Chondrocyte (in vitro differentiated cells): ENCODE measurements around the gene EIF4E3. TPM values are rescaled to one million over a fixed set of nuclear protein-coding genes. Genes with fewer than 3 reads are reported as not detected.

Source experiments
- DNase-seq: peaks from one replicate; pipeline ENCODE4 v3.0.0; 2021; ENCODE audit warnings: mixed read lengths, low spot score
- H3K27ac Mint-ChIP-seq: one replicate; pipeline ENCODE4 v1.8.0; 2021; ENCODE audit warnings: mild to moderate bottlenecking, moderate library complexity, mixed read lengths; ENCODE audit not compliant: unreplicated experiment
- H3K27me3 Mint-ChIP-seq: 2 replicates; pipeline ENCODE4 v1.8.0; 2021; ENCODE audit warnings: low read depth, mixed read lengths
- H3K36me3 Mint-ChIP-seq: 2 replicates; pipeline ENCODE4 v1.8.0; 2021; ENCODE audit warnings: low read depth, mixed read lengths
- H3K4me1 Mint-ChIP-seq: 2 replicates; pipeline ENCODE4 v1.8.0; 2021; ENCODE audit warnings: low read depth, mild to moderate bottlenecking, mixed read lengths
- H3K4me3 Mint-ChIP-seq: one replicate; pipeline ENCODE4 v1.8.0; 2021; ENCODE audit warnings: mild to moderate bottlenecking, moderate library complexity, mixed read lengths; ENCODE audit not compliant: unreplicated experiment
- H3K9me3 Mint-ChIP-seq: 2 replicates; pipeline ENCODE4 v1.8.0; 2021; ENCODE audit warnings: low read depth, mixed read lengths
- CTCF ChIP-seq: fragments of 200-600 bp; sonication (generic); IDR thresholded peaks from 2 replicates; pipeline ENCODE4 v1.5.0; 2021; ENCODE audit warnings: antibody characterized with exemption, mild to moderate bottlenecking, moderate library complexity
- total RNA-seq: library from RNA; stranded (reverse); gene quantifications from 3 replicates; pipeline ENCODE4 v1.2.1, GENCODE V29; 2021

The EIF4E3 gene
- total RNA-seq, 1 donor from 2014 or later, result 12.4 TPM

GRCh38 chr3:71708476-71709105, 16.6 kb downstream of the EIF4E3 start:
- H3K27me3 Mint-ChIP-seq, result no peaks in the 10 kb centered on the region
- H3K4me1 Mint-ChIP-seq, result peaks cover 10% of the 10 kb centered on the region
- H3K9me3 Mint-ChIP-seq, result no peaks in the 10 kb centered on the region
- no peak for TF ChIP-seq CTCF
- H3K36me3 Mint-ChIP-seq, result peaks cover 12% of the 10 kb centered on the region
- no peak for DNase-seq
- no peak overlapping the region for H3K4me3 Mint-ChIP-seq
- no peak overlapping the region for H3K27ac Mint-ChIP-seq

GRCh38 chr3:71707595-71707994, 17.6 kb downstream of the EIF4E3 start:
- H3K4me3 Mint-ChIP-seq, result no peak overlapping the region
- H3K27ac Mint-ChIP-seq, result peak overlapping the region; percentile 80
- H3K9me3 Mint-ChIP-seq, result no peaks in the 10 kb centered on the region
- TF ChIP-seq CTCF, result no peak
- peaks cover 12% of the 10 kb centered on the region for H3K36me3 Mint-ChIP-seq
- H3K27me3 Mint-ChIP-seq, result no peaks in the 10 kb centered on the region
- no peak for DNase-seq
- peaks cover 10% of the 10 kb centered on the region for H3K4me1 Mint-ChIP-seq

GRCh38 chr3:71705681-71706080, 19.5 kb downstream of the EIF4E3 start:
- no peaks in the 10 kb centered on the region for H3K27me3 Mint-ChIP-seq
- DNase-seq, result no peak
- no peaks in the 10 kb centered on the region for H3K9me3 Mint-ChIP-seq
- H3K36me3 Mint-ChIP-seq, result peaks cover 12% of the 10 kb centered on the region
- H3K4me1 Mint-ChIP-seq, result peaks cover 10% of the 10 kb centered on the region
- H3K27ac Mint-ChIP-seq, result no peak overlapping the region
- no peak overlapping the region for H3K4me3 Mint-ChIP-seq
- no peak for TF ChIP-seq CTCF

GRCh38 chr3:71704915-71705314, 20.3 kb downstream of the EIF4E3 start:
- no peak for DNase-seq
- Mint-ChIP-seq H3K9me3 (no peaks in the 10 kb centered on the region), H3K27me3 (no peaks in the 10 kb centered on the region), H3K27ac (no peak overlapping the region), H3K4me1 (peaks cover 10% of the 10 kb centered on the region), H3K4me3 (no peak overlapping the region), H3K36me3 (peaks cover 12% of the 10 kb centered on the region)
- TF ChIP-seq CTCF, result no peak

- Mint-ChIP-seq H3K36me3 (peaks cover 10% of the 10 kb centered on the region), H3K27me3 (no peaks in the 10 kb centered on the region), H3K4me1 (peaks cover 10% of the 10 kb centered on the region), H3K9me3 (no peaks in the 10 kb centered on the region), H3K4me3 (no peak overlapping the region), H3K27ac (no peak overlapping the region)
- no peak for TF ChIP-seq CTCF
- DNase-seq, result no peak
These were observed 21.4 kb downstream of the EIF4E3 start for GRCh38 chr3:71703797-71704196.
